ENCODE results near the gene CRKL.

CRKL gene

GRCh38 chr22:20985720-20986119 is 68.5 kb downstream of the CRKL start:
- no peak for DNase-seq

- DNase-seq, result no peak
Observed at GRCh38 chr22:20986365-20986764, 69.2 kb downstream of the CRKL start.

- no peak for DNase-seq
Observed at GRCh38 chr22:20987375-20987774, 70.2 kb downstream of the CRKL start.

GRCh38 chr22:20988573-20989322 is 71.5 kb downstream of the CRKL start:
- no peak for DNase-seq

- DNase-seq, result no peak
Observed at GRCh38 chr22:20989323-20990138, 72.3 kb downstream of the CRKL start.

GRCh38 chr22:20990184-20991180 is 73.3 kb downstream of the CRKL start:
- no peak for DNase-seq

- DNase-seq, result no peak
Observed at GRCh38 chr22:20991252-20992055, 74.2 kb downstream of the CRKL start.

- DNase-seq, result no peak
Observed at GRCh38 chr22:20992056-20992442, 74.8 kb downstream of the CRKL start.

- no peak for DNase-seq
Observed at GRCh38 chr22:20992456-20993303, 75.5 kb downstream of the CRKL start.

- no peak for DNase-seq
Observed at GRCh38 chr22:20993304-20994127, 76.3 kb downstream of the CRKL start.

GRCh38 chr22:20994128-20994901 is 77.1 kb downstream of the CRKL start:
- DNase-seq, result no peak

GRCh38 chr22:20994902-20995241 is 77.7 kb downstream of the CRKL start:
- no peak for DNase-seq

- no peak for DNase-seq
Observed at GRCh38 chr22:20995329-20996030, 78.3 kb downstream of the CRKL start.

- DNase-seq, result no peak
Observed at GRCh38 chr22:20996031-20996410, 78.8 kb downstream of the CRKL start.

- DNase-seq, result no peak
Observed at GRCh38 chr22:20996598-20997535, 79.7 kb downstream of the CRKL start.

- DNase-seq, result no peak
Observed at GRCh38 chr22:20997536-20998257, 80.5 kb downstream of the CRKL start.

Measured in NCI-H2081 (cell line).